IPS-15b (cell line): ENCODE results near the gene CTIF.
"Not testable (repeated sequence)": the region's sequence is repeated elsewhere in the genome, so short reads cannot be mapped to it uniquely, and the experiment has no call there.

Experiments used
- H3K27me3 ChIP-seq: one replicate; pipeline ENCODE4 v1.6.1; 2013; ENCODE audit warnings: low read length; ENCODE audit not compliant: control insufficient read depth, insufficient read depth
- H3K36me3 ChIP-seq: one replicate; pipeline ENCODE4 v1.6.1; 2013; ENCODE audit warnings: low read length; ENCODE audit not compliant: control insufficient read depth, insufficient read depth
- H3K4me1 ChIP-seq: one replicate; pipeline ENCODE4 v1.6.1; 2013; ENCODE audit warnings: mild to moderate bottlenecking, low read length; ENCODE audit not compliant: control insufficient read depth, insufficient read depth
- H3K4me3 ChIP-seq: one replicate; pipeline ENCODE4 v1.5.1; 2013; ENCODE audit warnings: low read depth, low read length
- H3K9ac ChIP-seq: one replicate; pipeline ENCODE4 v1.6.1; 2013; ENCODE audit warnings: low read depth, mild to moderate bottlenecking, low read length
- H3K9me3 ChIP-seq: one replicate; pipeline ENCODE4 v1.6.1; 2013; ENCODE audit warnings: mild to moderate bottlenecking, low read length; ENCODE audit not compliant: control insufficient read depth, insufficient read depth

CTIF gene

GRCh38 chr18:48538531-48539405, at the start of gene CTIF:
CTIF (plus strand) TSS chr18:48539031; CDS start chr18:48619566, 80,535 bp downstream.
- Histone ChIP-seq H3K4me3 (peak within 1 kb of the TSS; percentile 87), H3K9me3 (no peaks in the 10 kb centered on the region), H3K9ac (peak within 1 kb of the TSS; percentile 87), H3K36me3 (no peaks in the 10 kb centered on the region), H3K4me1 (peaks cover 27% of the 10 kb centered on the region), H3K27me3 (peaks cover 11% of the 10 kb centered on the region)

GRCh38 chr18:48490641-48491293, 48.1 kb upstream of the CTIF start:
- Histone ChIP-seq H3K9ac (no peak overlapping the region), H3K4me1 (no peaks in the 10 kb centered on the region), H3K9me3 (no peaks in the 10 kb centered on the region), H3K27me3 (no peaks in the 10 kb centered on the region), H3K36me3 (no peaks in the 10 kb centered on the region), H3K4me3 (no peak overlapping the region)

DNA sequence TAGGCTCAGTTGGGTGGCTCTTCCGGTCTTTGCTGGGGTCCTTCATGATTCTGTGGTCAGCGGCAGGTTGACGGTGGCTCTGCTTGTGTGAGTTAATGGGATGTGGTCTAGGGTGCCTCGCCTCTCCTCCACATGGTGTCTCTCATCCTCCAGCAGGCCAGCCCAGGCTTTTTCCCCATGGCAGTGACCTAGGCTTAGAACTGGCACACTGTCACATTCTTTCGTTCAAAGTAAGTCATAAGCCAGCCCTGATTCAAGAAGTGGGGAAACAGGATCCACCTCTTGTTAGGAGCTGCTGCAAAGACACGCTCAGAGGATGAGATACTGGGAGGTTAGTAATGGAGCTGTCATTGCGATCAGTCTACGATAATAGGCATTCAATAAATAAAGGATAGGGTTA, 46.0 kb upstream of the CTIF start:
- Histone ChIP-seq H3K9me3 (no peaks in the 10 kb centered on the region), H3K4me3 (no peak overlapping the region), H3K36me3 (no peaks in the 10 kb centered on the region), H3K27me3 (no peaks in the 10 kb centered on the region), H3K9ac (no peak overlapping the region), H3K4me1 (no peaks in the 10 kb centered on the region)

- Histone ChIP-seq H3K27me3 (no peaks in the 10 kb centered on the region), H3K4me3 (no peak overlapping the region), H3K36me3 (no peaks in the 10 kb centered on the region), H3K9ac (no peak overlapping the region), H3K4me1 (no peaks in the 10 kb centered on the region), H3K9me3 (no peaks in the 10 kb centered on the region)
Observed at GRCh38 chr18:48493434-48494230, 45.2 kb upstream of the CTIF start.

GRCh38 chr18:48497863-48498262, 41.0 kb upstream of the CTIF start:
- Histone ChIP-seq H3K9me3 (no peaks in the 10 kb centered on the region), H3K4me1 (no peaks in the 10 kb centered on the region), H3K9ac (no peak overlapping the region), H3K36me3 (no peaks in the 10 kb centered on the region), H3K27me3 (no peaks in the 10 kb centered on the region), H3K4me3 (no peak overlapping the region)

DNA sequence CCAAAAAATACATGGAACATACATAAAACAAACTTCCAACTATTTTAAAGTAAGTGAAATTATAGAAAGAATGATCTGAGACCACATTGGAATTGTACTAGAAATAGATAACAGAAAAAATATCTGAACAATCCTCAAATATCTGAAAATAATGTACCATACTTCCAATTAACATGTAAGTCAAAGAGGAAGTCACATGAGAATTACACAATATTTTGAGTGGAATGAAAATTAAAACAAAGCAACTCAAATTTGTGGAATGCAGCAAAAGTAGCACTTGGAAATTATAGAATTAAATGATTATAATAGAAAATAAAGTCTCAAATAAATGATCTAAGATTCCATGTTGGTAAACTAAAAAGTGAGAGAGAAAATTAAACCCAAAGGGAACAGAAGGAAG, 38.3 kb upstream of the CTIF start:
- no peaks in the 10 kb centered on the region for H3K9me3 ChIP-seq
- no peak overlapping the region for H3K9ac ChIP-seq
- no peaks in the 10 kb centered on the region for H3K27me3 ChIP-seq
- H3K4me1 ChIP-seq: no peaks in the 10 kb centered on the region
- H3K36me3 ChIP-seq: no peaks in the 10 kb centered on the region
- no peak overlapping the region for H3K4me3 ChIP-seq

DNA sequence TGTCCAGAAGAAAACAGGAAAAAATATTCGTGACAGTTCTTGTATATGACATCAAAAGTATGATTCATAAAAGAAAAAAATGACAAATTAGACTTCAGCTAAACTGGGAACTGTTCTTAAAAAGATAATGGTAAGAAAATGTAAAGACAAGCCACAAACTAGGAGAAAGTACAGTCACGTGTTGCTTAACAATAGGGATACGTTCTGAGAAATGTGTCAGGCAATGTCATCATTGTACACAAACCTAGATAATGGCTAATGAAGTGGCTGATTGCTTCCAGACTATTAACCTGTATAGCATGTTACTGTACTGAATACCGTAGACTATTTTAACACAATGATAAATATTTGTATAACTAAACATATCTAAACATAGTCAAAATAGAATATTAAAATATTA, 35.9 kb upstream of the CTIF start:
- no peaks in the 10 kb centered on the region for H3K4me1 ChIP-seq
- H3K9me3 ChIP-seq: no peaks in the 10 kb centered on the region
- H3K4me3 ChIP-seq: no peak overlapping the region
- no peaks in the 10 kb centered on the region for H3K36me3 ChIP-seq
- H3K27me3 ChIP-seq: no peaks in the 10 kb centered on the region
- H3K9ac ChIP-seq: no peak overlapping the region

DNA sequence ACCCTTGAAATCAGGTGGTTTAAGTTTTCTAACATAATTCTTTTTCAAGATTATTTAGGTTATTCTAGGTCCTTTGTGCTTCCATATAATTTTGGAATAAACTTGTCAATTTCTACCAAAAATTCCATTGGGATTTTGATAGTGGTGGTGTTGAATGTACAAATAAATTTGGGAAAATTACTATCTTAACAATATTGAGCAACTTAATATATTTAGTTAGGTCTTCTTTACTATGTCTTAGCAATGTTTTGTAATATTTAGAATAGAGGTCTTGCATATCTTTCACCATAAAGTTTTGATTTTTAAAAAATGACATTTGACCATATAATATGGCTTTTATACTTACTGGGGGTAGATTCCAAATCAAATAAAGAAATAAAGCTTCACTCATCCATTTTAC, 34.0 kb upstream of the CTIF start:
- Histone ChIP-seq H3K9ac (no peak overlapping the region), H3K27me3 (no peaks in the 10 kb centered on the region), H3K9me3 (no peaks in the 10 kb centered on the region)

DNA sequence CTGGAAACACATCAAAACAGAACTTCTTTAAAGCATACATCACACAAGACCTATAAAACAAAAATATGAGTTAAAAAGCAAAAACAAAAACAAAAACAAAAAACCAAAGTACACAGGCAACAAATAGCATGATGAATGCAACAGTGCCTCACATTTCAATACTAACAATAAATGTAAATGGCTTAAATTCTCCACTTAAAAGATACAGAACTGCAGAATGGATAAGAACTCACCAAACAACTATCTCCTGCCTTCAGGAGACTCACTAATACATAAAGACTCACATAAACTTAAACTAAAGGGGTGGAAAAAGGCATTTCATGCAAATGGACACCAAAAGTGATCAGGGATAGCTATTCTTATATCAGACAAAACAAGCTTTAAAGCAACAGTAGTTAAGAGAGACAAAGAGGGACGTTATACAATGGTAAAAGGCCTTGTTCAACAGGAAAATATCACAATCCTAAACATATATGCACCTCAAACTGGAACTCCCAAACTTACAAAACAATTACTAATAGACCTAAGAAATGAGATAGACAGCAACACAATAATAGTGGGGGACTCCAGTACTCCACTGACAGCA, 31.8 kb upstream of the CTIF start:
- H3K4me3 ChIP-seq, H3K9ac ChIP-seq, H3K36me3 ChIP-seq, H3K4me1 ChIP-seq, H3K27me3 ChIP-seq, H3K9me3 ChIP-seq: not testable (repeated sequence)

More for the DNA sequence above, 34.0 kb upstream of the CTIF start:
- H3K4me1 ChIP-seq: no peaks in the 10 kb centered on the region
- no peaks in the 10 kb centered on the region for H3K36me3 ChIP-seq
- no peak overlapping the region for H3K4me3 ChIP-seq

- not testable (repeated sequence) for H3K4me1 ChIP-seq, H3K27me3 ChIP-seq, H3K9ac ChIP-seq, H3K4me3 ChIP-seq, H3K9me3 ChIP-seq, H3K36me3 ChIP-seq
Observed at GRCh38 chr18:48512498-48512897, 26.3 kb upstream of the CTIF start.

GRCh38 chr18:48514786-48515185, 24.0 kb upstream of the CTIF start:
- Histone ChIP-seq H3K9ac (no peak overlapping the region), H3K36me3 (no peaks in the 10 kb centered on the region), H3K27me3 (no peaks in the 10 kb centered on the region), H3K4me3 (no peak overlapping the region), H3K9me3 (no peaks in the 10 kb centered on the region), H3K4me1 (no peaks in the 10 kb centered on the region)
